Fibroblast of skin of right quadriceps (primary cell): ENCODE measurements around the gene ITGA3.
A peak's percentile ranks its signal among the peaks of the same experiment; 100 is the strongest.

ENCODE experiments used
- DNase-seq: peaks from one replicate; pipeline ENCODE4 v3.0.0-alpha.2; 2013

The ITGA3 gene

GRCh38 chr17:50095626-50096037 is 39.7 kb downstream of the ITGA3 start:
- DNase-seq, result no peak

GRCh38 chr17:50096092-50096491 is 40.2 kb downstream of the ITGA3 start:
- no peak for DNase-seq

GRCh38 chr17:50096758-50097157 is 40.8 kb downstream of the ITGA3 start:
- no peak for DNase-seq

- no peak for DNase-seq
These were observed 41.5 kb downstream of the ITGA3 start for GRCh38 chr17:50097455-50097854.

- DNase-seq, result no peak
These were observed 42.0 kb downstream of the ITGA3 start for GRCh38 chr17:50097926-50098325.

- DNase-seq, result no peak
These were observed 42.7 kb downstream of the ITGA3 start for GRCh38 chr17:50098583-50098982.

- DNase-seq, result no peak
These were observed 43.1 kb downstream of the ITGA3 start for GRCh38 chr17:50099003-50099402.

- DNase-seq, result no peak
These were observed 44.6 kb downstream of the ITGA3 start for GRCh38 chr17:50100480-50100883.

- peak; percentile 46 for DNase-seq
These were observed 45.0 kb downstream of the ITGA3 start for GRCh38 chr17:50100921-50101345.

- DNase-seq, result peak; percentile 73
These were observed 45.6 kb downstream of the ITGA3 start for GRCh38 chr17:50101346-50102163.

- DNase-seq, result no peak
These were observed 46.5 kb downstream of the ITGA3 start for GRCh38 chr17:50102164-50102991.

- DNase-seq, result no peak
These were observed 47.3 kb downstream of the ITGA3 start for GRCh38 chr17:50103252-50103651.

GRCh38 chr17:50103941-50104340 is 48.0 kb downstream of the ITGA3 start:
- DNase-seq, result no peak

- DNase-seq, result no peak
These were observed 49.9 kb downstream of the ITGA3 start for GRCh38 chr17:50105811-50106210.

GRCh38 chr17:50106393-50107131 is 50.7 kb downstream of the ITGA3 start:
- DNase-seq, result no peak

- peak; percentile 44 for DNase-seq
These were observed 52.0 kb downstream of the ITGA3 start for GRCh38 chr17:50107790-50108414.

GRCh38 chr17:50108556-50108955 is 52.6 kb downstream of the ITGA3 start:
- DNase-seq, result no peak

GRCh38 chr17:50109207-50109606 is 53.3 kb downstream of the ITGA3 start:
- DNase-seq, result no peak

GRCh38 chr17:50109785-50110184 is 53.9 kb downstream of the ITGA3 start:
- DNase-seq, result no peak

GRCh38 chr17:50110591-50111349 is 54.9 kb downstream of the ITGA3 start:
- DNase-seq, result no peak

- DNase-seq, result no peak
These were observed 56.1 kb downstream of the ITGA3 start for GRCh38 chr17:50111673-50112655.
